Lung microvascular endothelial cell (primary cell): Measurements from ENCODE around the gene PARVA. TPM values are rescaled to one million over a fixed set of nuclear protein-coding genes. Genes with fewer than 3 reads are reported as not detected.
"Not testable (repeated sequence)": the region's sequence is repeated elsewhere in the genome, so short reads cannot be mapped to it uniquely, and the experiment has no call there.

Experiments used
- DNase-seq, 2 donors: peaks; one replicate each; pipeline versions ENCODE4 v3.0.0 to v3.0.0-alpha.2; 2010; ENCODE audit warnings: low read depth in 2 of 2
- total RNA-seq: library from RNA; depleted of rRNA; stranded (reverse); fragments of >200 nt; gene quantifications from 2 replicates; pipeline ENCODE4 v1.2.1, GENCODE V29; 2014

Gene PARVA
- total RNA-seq, 1 donor from 2014 or later = 24.8 TPM

DNA sequence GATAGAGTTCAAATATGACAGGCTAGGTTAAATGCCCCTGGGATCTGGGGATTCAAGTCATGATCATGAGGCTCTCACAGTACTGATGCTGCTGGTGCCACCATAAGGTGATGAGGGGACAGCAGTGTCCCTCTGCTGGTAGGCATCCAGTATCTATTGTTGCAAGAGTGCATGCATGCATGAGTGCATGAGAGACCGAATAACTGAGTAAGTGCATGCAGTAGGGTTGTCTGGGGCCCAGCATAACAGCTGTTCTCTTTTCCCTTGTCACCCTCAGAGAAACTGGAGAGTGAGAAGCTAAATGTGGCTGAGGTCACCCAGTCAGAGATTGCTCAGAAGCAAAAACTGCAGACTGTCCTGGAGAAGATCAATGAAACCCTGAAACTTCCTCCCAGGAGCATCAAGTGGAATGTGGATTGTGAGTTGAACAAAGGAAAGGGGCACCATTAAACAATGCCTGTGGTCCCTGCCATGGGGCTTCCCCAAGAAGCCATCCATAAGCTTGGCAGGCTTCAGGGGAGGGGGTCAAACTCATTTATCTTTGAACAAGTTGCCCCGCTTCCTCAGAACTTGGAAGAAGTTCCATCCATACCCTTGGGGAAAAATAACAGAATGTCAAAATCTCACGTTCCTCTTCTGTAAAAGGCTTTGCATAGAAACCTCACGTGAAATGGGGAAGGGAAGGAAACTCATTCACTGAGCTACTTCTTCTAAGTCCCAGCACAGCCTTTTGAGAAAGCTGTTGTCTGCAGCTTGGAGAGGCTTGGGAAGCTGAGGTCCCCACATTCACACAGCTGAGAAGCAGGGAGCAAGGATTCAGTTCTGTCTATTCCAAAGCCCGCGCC is 119.0 kb downstream of the PARVA start:
- no peak for DNase-seq

DNA sequence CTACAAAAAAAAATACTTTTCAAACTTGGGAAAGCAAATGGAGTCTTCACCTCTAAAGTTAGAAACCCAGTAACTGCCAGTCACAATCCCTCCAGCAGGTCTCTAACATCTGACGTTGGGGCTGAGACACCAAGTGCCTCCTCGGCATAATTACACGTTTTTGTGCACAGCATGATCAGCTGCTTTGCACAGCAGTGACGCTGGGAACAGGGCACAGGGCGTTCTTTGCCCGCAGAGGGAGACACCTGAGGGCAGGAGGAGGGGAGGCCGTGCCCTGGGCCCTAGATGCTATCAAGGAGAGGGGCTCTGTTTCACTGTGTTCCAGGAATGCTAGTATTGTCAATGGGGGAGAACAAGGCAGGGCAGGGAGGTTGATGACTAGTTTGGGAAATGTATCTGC is 120.1 kb downstream of the PARVA start:
- no peak for DNase-seq

DNA sequence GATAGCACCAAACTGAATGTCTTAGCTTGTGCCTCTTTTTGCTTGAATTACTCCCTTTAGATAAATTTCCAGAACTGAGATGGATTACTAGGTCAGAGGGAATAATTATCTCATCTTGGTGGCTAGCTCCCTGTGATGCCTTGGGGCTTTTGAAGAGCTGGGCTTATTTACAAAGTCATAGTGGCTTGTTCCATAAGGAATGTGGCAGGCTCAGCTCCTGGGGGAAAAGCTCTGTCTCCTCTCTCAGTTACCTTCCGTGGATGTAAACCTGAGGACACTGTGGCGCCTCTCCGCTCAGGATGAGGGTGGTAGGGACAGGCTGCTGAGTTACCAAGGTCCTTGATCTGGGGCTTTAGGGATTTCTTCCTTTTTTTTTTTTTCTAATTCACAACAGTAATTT is 121.7 kb downstream of the PARVA start:
- no peak for DNase-seq

DNA sequence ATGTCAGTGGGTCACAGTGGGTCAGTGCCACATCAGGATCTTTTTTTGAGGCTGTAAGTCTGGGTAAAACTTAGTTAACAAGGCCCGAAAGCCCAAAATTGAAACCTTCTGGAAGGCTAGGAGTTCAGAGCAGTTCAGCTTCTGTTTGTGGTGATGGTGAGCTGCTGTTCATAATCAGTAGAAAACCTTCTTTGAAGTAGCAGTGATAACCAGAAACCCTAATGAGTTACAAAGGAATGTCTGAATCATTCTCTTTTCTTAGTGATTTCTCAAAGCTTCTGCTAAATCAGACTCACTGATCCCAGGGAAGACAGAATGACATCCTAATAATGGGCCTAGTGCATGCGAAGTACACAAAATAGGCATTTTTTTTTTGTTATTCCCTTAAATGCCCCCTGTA is 124.7 kb downstream of the PARVA start:
- no peak for DNase-seq

DNA sequence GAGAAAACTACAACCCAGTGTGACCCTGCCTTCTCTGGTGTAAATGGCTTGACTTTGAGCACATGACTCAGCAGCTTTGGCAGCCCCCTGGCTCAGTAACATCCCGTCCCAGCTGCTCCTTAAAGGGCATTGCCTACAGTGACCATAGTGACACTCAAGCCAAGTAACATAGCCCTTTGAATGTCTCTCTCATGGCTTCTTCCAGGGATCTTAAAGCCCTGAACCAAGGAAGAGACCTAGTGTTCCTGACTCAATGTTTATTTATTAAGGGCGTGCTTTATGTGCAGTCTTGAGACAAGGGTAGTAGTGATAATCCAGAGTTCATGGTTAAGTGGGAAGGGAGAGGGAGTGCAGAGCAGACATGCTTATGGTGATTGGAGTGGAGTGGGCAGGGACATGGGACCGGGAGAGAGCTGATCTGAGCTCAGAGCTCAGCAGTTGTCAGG is 125.7 kb downstream of the PARVA start:
- DNase-seq = peak in 1 of 2 donors; percentile 22

DNA sequence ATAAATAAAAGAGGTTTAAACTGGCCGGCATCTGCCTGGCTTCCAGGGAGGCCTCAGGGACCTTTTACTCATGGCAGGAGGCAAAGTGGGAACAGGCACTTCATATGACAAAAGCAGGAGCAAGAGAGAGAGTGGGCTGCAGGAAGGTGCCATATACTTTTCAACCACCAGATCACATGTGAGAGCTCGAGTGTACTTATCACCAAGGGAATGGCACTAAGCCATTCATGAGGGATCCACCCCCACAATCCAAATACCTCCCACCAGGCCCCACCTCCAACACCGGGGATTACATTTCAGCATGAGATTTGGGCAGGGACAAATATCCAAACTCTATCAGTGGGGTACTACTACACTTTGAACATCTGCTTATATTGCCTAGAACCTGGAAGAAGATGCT is 126.5 kb downstream of the PARVA start:
- no peak for DNase-seq

DNA sequence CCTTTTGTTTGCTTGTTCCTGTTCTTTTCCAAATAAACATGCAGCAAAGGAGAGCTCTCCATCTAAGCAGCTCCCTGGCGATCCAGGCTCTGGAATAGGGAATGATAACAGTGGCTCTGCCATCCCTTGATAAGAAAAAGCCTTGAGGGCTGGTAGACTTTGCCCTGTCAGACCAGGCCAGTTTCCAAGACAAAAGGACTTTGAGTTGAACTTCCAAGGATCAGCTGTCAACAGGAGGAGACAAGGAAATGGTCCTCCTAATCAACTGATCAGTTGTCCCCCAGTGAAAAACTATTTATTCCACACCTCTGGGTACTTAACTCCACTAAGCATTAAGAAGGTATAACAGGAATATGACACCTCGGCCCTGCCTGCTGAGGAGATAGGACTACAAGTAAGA is 127.8 kb downstream of the PARVA start:
- DNase-seq = no peak

DNA sequence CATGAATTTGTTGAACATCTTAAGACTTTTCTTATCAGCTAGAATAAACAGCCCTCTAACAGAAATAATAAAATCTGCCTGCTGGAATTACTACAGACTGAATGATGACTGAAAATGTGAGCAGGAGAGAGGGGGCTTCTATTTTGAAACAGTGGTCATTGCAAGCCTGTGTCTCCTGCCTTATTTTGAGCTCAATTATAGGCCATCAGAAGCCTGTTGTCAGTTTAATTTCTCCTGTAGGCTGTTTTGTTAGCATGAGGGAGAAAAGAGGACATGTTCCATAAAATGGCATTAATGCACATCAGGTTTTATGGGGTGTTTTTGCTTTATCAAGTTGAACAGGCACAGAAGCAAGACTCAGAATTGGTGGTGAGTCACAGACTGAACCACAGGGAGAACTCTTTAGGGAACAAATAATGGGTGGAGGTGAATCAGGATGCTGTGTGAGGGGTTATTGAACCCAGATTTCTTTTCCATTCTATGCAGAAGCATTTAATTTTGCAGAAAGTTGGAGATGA is 129.1 kb downstream of the PARVA start:
- no peak for DNase-seq

DNA sequence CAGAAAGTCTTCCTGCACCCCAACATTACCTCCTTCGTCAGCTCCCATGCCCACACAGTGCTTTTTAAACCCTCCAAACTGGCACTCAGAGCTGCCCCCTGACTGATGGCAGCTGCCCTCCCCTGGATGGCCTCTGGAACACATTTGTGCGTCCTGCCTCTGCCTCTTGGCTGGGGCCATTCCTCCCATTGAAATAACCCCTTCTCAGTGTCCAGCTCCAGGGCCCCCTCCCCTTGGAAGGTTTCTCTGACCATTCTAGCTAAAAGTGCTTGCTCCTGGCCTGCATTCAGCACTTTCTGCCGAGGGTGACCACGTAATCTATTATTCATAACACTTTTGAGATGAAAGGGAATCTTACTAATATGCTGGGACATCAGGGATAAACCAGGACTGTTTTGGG is 130.0 kb downstream of the PARVA start:
- no peak for DNase-seq

DNA sequence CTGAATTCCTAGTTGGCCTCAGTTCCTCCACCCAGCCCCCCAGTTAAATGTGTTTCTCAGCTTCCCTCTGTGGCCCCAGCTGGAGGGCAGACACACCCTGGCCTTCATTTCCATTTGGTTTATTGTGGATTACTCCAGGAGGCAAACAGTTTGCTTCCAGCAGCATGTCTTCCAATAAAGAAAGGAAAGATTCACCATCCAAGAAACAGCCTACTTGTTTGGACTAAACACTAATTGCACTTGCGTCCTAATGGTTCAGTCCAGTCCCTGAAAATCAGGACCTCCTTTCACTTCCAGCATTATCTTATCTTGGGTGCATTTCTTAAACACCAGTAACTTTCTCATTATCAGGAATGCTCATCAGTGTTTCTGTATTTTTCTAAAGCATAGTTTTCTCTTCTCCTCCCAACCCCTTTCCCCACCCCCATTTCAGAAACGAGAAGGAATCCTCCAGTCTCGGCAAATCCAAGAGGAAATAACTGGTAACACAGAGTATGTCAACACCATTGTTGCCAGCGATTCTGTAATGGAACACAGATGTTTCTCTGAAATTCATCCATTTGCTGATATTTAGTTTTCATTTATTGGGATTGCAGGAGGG is 130.9 kb downstream of the PARVA start:
- DNase-seq = peak; percentile 44 to 86

DNA sequence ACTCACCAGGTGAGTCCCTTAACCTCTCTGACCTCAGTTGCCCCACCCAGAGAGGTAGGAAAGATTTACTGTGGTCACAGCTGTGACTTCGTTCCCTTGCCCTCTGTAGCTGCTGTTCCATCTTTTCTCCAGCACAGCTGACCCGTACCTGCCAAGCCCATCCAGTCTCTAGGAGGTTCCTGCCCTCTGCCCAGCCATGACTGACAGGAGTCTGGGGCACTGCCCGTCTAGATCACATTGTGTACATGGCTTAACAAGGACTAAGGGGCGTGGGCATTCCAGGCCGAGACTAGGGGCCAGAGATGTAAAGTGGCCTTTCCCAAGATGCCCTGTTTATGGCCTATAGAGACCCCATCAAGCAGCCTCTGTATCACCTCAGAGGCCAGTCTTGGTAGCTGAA is 132.0 kb downstream of the PARVA start:
- no peak for DNase-seq

DNA sequence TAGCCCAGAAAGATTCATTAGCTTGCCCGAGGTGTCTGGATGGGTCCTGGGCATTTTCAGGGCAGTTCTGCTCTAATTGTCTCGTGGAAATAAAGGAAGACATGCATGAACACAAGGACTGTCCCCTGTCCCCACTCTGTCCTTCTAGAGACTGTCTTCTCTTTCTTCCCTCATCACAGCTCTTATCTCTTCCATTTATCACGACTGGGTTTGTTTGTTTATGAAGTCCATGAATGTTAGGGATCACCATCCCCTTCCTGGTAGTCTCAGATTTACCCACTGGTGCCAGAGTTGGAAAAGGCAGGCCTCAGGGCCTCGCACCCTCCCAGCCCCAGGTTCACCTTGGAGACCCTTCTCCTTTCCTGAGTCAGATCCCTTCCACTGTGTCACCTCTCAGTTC is 134.8 kb downstream of the PARVA start:
- no peak for DNase-seq

DNA sequence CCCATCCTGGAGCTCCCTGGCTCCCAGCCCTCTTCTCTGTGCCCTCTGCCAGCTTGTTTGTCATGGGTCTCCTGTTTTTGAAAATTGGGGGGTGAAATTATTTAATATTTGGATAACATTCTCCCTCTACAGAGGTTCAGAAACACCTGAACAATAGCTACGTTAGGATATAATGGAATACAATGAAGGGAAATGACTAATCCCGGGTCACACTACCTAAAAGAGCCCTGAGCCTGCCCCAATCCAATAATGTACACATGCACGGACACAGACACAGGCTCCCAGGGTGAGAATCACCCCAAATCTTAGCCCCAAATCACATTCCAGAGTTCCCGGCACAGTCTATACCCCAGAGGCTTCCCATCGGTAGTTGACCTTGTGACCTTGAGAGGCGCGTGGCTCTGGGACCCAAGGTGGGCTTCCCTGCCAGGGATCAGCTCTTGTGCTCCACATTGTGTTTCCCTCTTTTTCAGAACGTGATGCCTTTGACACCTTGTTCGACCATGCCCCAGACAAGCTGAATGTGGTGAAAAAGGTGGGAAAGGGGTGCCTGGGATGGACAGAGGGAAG is 135.5 kb downstream of the PARVA start:
- peak; percentile 35 to 64 for DNase-seq

DNA sequence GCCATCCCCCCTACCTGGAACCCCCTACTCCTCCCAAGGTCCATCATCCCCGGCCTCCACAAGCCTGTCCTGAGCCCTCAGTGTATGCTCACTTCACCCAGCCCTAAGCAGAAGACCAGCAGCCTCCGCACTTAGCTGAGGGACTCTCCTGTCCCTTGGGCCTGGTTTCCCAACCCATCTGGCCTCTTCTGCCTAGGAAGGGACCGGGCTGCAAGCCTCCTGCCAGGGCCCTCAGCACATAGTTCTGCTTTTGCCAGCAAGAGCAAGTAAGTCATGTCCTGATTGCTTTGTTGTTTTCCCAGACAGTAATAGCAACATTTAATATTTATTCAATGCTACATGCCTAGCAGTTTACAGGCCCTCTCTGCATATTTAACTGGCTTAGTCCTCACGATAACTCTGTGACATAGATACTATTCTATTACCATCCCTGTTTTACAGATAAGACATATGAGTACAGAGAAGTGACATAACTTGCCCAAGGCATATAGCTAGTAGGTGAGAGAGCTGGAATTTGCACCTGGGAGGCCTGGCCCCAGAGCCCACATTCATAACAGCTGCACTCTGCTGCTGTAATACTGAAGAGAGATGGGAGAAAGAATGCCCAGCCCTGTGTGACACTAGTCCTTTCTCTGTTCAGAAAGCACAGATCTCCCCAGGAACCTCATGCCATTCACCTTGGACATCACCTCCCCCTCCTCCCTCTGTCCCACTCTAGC is 139.2 kb downstream of the PARVA start:
- no peak for DNase-seq

DNA sequence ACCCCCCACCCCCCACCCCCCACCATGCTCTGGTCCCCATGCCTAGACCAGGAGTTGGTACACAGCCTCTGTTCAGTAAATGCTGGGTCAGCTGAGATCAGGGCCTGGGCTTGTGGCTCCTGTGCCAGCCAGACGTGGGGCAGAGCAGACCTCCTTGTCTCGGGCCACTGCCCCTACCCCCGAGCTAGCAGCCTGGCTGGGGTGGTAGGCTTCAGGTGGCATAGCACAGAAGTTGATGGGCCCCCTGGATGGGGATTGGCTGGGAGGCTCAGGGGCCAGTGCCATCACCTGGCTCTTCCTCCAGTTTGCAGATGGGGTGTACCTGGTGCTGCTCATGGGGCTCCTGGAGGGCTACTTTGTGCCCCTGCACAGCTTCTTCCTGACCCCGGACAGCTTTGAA is 139.9 kb downstream of the PARVA start:
- DNase-seq = no peak

DNA sequence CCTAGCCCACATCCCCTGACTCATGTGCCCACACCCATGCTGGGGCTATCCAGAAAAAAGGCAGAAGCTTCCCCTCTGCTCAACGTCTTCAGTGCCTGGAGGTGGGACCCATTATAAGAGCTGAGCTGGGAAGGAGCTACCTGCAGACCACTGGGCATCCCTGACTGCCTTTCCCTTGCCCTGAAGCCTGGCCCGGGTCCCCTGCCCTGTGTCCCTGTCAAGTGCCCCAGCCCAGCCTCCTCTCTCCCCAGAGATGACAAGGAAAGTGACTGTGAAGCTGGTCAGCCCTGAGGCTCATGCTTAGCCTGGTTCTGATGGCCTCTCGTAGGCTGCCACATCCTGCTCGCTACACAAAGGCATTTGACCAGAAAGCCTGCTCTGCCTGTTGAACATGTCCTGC is 140.4 kb downstream of the PARVA start:
- DNase-seq = no peak

DNA sequence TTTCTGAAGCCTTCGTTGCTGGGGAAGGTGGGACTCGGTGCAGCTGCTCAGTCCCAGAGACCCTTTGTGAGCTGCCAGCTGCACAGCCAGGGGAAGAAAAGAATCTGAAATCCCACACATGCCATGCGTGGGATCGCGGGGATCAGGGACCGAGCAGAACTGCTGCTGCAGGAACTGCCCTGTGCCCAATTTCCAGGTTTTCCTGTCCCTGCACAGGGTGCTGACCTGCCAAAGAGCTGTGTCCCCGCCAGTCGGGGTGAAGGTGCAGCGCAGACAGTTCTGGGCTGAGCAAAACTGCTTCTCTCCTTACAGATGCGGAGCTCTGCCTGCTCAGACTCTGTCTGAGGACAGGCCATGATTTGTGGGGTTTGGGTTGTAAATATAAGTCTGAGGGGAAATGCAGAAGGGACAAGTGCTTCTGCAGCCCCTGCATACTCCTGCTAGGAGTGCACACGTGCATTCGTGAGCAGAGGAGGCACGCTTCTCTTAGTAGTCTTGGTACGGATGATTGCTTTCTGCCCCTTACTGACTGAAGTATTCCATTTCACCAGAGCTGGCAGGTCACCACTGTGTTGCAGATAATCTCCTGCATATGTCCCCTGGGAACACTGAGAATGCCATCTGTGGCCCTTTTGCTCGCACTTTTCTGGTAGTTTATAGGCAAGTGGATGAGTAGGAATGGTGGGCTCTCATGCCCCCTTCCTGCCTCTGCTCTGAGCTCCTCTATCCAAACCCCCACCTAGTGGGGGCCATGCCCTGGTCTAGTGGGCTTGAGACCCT is 141.4 kb downstream of the PARVA start:
- no peak for DNase-seq

DNA sequence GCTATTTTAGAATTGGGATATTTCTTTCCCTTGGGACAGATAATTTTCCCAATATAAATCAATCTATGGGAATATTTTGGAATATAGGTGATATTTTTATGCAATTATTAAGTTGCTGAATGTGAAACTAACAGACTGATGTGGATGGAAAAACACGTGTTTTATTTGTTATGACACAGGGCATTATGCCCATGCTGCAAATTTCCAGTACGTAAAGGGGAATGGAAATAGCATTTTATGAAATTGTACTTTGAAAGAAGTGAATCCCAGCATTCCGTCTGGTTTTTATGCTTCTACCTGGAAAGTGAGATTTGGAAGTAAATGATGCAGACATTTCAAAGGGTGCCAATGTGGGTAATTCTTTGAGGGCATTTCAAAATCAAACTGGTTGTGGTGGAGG is 142.7 kb downstream of the PARVA start:
- DNase-seq = peak in 1 of 2 donors; percentile 44

DNA sequence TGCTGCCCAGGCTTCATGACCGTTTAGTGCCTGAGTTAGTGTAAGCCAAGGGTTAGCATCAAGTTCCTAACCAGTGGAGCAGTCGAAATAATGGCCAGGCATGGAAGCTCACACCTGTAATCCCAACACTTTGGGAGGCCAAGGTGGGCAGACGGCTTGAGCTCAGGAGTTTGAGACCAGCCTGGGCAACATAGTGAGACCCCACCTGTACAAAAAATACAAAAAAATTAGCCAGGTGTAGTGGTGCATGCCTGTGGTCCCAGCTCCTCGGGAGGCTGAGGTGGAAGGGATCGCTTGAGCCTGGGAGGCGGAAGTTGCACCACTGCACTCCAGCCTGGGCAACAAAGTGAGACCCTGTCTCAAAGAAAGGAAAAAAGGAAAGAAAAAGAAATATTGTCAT is 143.2 kb downstream of the PARVA start:
- not testable (repeated sequence) for DNase-seq

DNA sequence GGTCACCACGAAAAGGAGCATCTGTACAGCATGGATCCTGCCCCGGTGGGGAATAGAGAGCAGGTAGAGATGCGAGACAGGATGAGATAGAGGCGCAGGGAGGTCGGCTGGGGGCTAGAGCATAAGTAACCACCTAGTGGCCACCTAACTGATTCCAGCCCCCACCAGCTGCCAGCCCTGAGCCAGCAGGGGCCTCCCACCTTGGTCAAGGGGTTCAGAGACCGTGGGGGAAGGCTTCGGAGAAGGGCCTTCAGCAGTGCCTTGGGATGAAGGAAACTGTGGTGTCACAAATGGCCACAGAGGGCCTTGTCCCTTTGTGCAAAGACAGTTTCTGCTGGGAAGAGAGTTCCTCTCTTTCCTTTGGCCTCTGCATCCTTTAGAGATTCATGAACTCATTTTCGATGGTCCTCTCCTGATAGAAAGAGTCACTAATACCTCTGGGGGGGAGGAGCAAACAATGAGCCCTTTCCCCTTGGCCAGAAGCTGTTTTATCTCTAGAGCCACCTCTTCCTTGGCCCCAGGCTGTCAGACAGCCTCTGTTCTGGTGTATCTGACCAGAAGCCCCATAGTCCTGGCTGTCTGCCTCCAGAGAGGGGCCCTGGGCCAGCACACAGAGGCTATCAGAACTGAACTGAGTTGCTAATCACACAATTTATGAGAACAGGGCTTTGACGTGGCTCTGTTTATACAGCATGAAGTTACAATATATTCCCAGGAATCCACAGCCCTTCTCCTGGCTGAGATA is 146.0 kb downstream of the PARVA start:
- DNase-seq = no peak
